ENCODE measurements around the gene CSF1.

The CSF1 gene

DNA sequence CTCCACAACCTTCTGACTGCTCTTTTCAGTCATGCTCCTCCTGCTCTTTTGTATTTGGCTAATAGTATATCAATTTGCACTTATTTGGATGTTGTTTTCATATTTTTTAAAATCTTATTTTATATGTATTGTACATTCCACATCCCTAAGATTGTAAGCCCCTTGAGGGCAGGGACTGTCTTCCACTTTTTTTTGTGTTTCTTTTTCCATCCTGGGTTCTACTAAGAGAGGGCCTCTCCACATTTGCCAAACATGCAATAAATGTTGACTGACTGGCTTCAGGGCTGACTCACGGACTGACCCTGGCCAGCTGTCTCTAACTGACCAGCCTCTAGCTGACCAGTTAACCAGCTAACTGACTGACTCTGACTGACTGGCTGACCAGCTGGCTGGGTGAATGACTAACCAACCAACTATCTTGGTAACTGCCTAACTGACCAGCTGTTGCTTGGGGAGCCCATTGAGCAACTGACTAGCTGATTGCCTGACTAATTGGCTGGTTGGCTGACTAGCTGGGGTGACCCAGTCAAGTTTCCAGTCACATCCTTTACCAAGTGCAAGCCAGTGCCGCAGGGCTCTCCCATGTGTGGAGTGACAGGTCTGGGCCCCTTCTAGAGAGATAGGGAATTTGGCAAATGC, 16.1 kb downstream of the CSF1 start:
- in situ Hi-C loops (cut with MboI; ENCODE audit: low pct_unique_long_range_greater_than_20kb, low sequenced_read_pairs, unreplicated experiment) = no loop called here
- no peak for DNase-seq (ENCODE audit: low spot score)
- TF ChIP-seq CTCF (IDR thresholded peaks at IDR 0.05; ENCODE audit: extremely low read depth, insufficient read depth, missing control alignments) = no peak

GRCh38 chr1:109927356-109927755, 16.7 kb downstream of the CSF1 start:
- in situ Hi-C loops (cut with MboI; ENCODE audit: low pct_unique_long_range_greater_than_20kb, low sequenced_read_pairs, unreplicated experiment) = no loop called here
- no peak for DNase-seq (ENCODE audit: low spot score)
- no peak for TF ChIP-seq CTCF (IDR thresholded peaks at IDR 0.05; ENCODE audit: extremely low read depth, insufficient read depth, missing control alignments)

DNA sequence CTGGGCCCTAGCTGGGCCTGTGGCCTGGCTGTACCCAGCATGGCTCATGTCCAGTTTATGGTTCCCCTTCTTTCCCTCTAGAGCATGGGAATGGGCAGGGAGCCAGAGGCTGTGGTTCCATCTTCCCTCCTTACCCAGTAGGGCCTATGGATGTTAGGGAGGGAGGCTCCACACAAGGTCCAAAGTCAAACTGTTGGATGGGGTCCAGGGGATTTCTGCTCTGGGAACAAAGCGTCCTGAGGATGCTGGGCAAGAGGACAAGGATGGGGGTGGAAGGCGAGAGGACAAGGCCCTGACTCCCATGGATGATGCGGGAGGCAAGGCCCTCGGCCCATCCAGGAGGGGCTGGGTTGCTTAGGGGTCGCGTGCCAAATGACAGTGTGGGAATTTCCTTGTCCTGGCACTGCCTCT, 17.3 kb downstream of the CSF1 start:
- no peak for TF ChIP-seq CTCF (IDR thresholded peaks at IDR 0.05; ENCODE audit: extremely low read depth, insufficient read depth, missing control alignments)
- in situ Hi-C loops (cut with MboI; ENCODE audit: low pct_unique_long_range_greater_than_20kb, low sequenced_read_pairs, unreplicated experiment) = no loop called here
- no peak for DNase-seq (ENCODE audit: low spot score)

DNA sequence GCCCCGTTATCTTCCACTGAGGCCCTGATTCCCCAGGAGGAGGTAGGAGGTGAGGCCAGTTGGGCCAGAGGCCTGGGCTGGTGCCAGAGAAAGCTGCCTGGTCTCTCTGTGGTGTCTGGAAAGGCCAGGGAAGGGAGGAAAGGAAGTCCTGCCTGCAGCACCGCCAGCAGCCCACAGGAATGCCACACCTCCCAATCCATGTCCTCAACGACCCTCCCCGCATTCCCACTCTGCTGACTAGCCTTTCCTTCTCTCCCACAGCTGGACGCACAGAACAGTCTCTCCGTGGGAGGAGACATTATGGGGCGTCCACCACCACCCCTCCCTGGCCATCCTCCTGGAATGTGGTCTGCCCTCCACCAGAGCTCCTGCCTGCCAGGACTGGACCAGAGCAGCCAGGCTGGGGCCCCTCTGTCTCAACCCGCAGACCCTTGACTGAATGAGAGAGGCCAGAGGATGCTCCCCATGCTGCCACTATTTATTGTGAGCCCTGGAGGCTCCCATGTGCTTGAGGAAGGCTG, 18.0 kb downstream of the CSF1 start:
- in situ Hi-C loops (cut with MboI; ENCODE audit: low pct_unique_long_range_greater_than_20kb, low sequenced_read_pairs, unreplicated experiment) = no loop called here
- no peak for DNase-seq (ENCODE audit: low spot score)
- no peak for TF ChIP-seq CTCF (IDR thresholded peaks at IDR 0.05; ENCODE audit: extremely low read depth, insufficient read depth, missing control alignments)

DNA sequence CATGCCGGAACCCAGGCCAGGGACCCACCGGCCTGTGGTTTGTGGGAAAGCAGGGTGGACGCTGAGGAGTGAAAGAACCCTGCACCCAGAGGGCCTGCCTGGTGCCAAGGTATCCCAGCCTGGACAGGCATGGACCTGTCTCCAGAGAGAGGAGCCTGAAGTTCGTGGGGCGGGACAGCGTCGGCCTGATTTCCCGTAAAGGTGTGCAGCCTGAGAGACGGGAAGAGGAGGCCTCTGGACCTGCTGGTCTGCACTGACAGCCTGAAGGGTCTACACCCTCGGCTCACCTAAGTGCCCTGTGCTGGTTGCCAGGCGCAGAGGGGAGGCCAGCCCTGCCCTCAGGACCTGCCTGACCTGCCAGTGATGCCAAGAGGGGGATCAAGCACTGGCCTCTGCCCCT, 18.5 kb downstream of the CSF1 start:
- DNase-seq (ENCODE audit: low spot score) = no peak
- in situ Hi-C loops (cut with MboI; ENCODE audit: low pct_unique_long_range_greater_than_20kb, low sequenced_read_pairs, unreplicated experiment) = no loop called here

GRCh38 chr1:109929588-109930251, 19.1 kb downstream of the CSF1 start:
- no peak for TF ChIP-seq CTCF (IDR thresholded peaks at IDR 0.05; ENCODE audit: extremely low read depth, insufficient read depth, missing control alignments)
- no peak for DNase-seq (ENCODE audit: low spot score)
- in situ Hi-C loops (cut with MboI; ENCODE audit: low pct_unique_long_range_greater_than_20kb, low sequenced_read_pairs, unreplicated experiment) = no loop called here

More for the DNA sequence above, 18.5 kb downstream of the CSF1 start:
- no peak for TF ChIP-seq CTCF (IDR thresholded peaks at IDR 0.05; ENCODE audit: extremely low read depth, insufficient read depth, missing control alignments)
